ENCODE measurements around the gene FNIP2. TPM values are rescaled to one million over a fixed set of nuclear protein-coding genes. Genes with fewer than 3 reads are reported as not detected.

FNIP2 gene
- polyA plus RNA-seq, 1 experiment, result 14.8 TPM

GRCh38 chr4:158857951-158858350 lies 89.1 kb downstream of the FNIP2 start:
- Histone ChIP-seq H3K36me3 (ENCODE audit: control insufficient read depth, insufficient read depth, low read length) (peaks cover 4% of the 10 kb centered on the region), H3K4me3 (ENCODE audit: low read depth, low read length) (no peak overlapping the region), H3K27me3 (ENCODE audit: control insufficient read depth, insufficient read depth, low read length) (no peaks in the 10 kb centered on the region)
- CTCF ChIA-PET, result interaction anchor here (0.6 to 3.8 kb wide), 11 partner anchors 11 to 602 kb away, joined by 3 to 30 read pairs (median 4); no protein-coding TSS in a partner anchor
- TF ChIP-seq, protein P1, sequence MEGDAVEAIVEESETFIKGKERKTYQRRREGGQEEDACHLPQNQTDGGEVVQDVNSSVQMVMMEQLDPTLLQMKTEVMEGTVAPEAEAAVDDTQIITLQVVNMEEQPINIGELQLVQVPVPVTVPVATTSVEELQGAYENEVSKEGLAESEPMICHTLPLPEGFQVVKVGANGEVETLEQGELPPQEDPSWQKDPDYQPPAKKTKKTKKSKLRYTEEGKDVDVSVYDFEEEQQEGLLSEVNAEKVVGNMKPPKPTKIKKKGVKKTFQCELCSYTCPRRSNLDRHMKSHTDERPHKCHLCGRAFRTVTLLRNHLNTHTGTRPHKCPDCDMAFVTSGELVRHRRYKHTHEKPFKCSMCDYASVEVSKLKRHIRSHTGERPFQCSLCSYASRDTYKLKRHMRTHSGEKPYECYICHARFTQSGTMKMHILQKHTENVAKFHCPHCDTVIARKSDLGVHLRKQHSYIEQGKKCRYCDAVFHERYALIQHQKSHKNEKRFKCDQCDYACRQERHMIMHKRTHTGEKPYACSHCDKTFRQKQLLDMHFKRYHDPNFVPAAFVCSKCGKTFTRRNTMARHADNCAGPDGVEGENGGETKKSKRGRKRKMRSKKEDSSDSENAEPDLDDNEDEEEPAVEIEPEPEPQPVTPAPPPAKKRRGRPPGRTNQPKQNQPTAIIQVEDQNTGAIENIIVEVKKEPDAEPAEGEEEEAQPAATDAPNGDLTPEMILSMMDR (IDR thresholded peaks at IDR 0.05; ENCODE audit: insufficient read depth, low read depth, low read length), result no peak
- POLR2A ChIA-PET, result interaction anchor here (0.5 kb wide), 1 partner anchor 168 kb away, joined by 4 read pairs; no protein-coding TSS in a partner anchor
- no peak for DNase-seq (ENCODE audit: low read depth)

DNA sequence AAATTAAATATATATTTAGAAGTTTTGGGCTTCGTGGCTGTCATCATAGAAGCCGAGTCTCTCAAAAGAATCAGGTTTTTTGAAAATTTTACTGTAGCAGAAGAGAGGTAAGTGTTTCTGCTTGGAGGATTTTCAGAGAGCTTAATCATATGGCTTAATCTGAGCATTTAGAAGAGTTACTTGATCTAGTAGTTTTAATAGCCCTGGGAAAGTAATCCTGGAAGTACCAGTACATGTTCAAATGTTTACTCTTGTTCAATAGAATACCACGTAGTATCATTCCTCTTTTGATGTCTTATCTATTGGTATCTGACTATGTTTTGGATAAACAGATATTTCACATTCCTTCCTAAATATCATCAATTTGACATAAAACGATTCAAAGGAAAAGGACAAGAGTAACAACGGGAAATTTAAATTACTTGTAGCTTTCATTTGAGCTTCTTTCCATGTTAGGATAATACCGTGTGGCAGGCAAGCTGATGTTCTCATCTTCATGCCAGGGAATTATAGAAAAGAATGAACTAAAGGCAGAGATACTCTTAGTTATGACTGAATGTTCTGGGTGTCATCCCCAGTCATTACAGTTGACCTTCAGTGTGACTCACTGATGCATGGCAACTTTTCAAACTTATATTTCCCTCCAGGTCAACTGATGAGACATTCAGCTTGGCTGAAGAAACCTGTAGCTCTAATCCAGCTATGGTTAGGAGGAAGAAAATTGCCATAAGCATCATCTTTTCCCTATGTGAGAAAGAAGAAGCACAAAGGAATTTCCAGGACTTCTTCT lies 89.8 kb downstream of the FNIP2 start:
- H3K36me3 ChIP-seq (ENCODE audit: control insufficient read depth, insufficient read depth, low read length), result peaks cover 4% of the 10 kb centered on the region
- no peak overlapping the region for H3K4me3 ChIP-seq (ENCODE audit: low read depth, low read length)
- CTCF ChIA-PET, result interaction anchor here (0.8 to 3.0 kb wide), 9 partner anchors 11 to 601 kb away, joined by 3 to 15 read pairs (median 4); no protein-coding TSS in a partner anchor
- no peaks in the 10 kb centered on the region for H3K27me3 ChIP-seq (ENCODE audit: control insufficient read depth, insufficient read depth, low read length)
- DNase-seq (ENCODE audit: low read depth), result no peak
- TF ChIP-seq, protein P1 (IDR thresholded peaks at IDR 0.05; ENCODE audit: insufficient read depth, low read depth, low read length), result no peak
- POLR2A ChIA-PET, result no interaction called here

- no peak for DNase-seq (ENCODE audit: low read depth)
- POLR2A ChIA-PET, result no interaction called here
These were observed 90.8 kb downstream of the FNIP2 start for GRCh38 chr4:158859661-158860060.

DNA sequence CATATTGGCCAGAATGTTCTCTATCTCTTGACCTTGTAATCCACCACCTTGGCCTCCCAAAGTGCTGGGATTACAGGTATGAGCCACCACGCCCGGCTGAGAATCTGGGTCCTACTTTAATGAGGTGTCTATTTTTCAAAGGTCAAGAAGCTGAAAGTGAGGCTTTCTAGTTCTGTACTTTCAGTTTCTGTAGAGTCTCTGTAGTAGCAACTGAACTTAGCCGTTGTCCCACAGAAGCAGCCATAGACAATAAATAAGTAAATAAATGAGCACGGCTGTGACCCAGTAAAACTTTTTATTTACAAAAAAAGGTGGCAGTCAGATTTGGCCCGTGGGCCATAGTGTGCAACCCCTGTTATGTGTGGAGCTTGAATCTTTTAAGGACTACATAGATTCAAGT lies 92.0 kb downstream of the FNIP2 start:
- POLR2A ChIA-PET, result no interaction called here
- TF ChIP-seq, protein P1 (IDR thresholded peaks at IDR 0.05; ENCODE audit: insufficient read depth, low read depth, low read length), result no peak
- no peak overlapping the region for H3K4me3 ChIP-seq (ENCODE audit: low read depth, low read length)
- CTCF ChIA-PET, result interaction anchor here (0.8 to 1.4 kb wide), 2 partner anchors 14 to 342 kb away, joined by 3 to 8 read pairs; no protein-coding TSS in a partner anchor
- no peak for DNase-seq (ENCODE audit: low read depth)
- H3K27me3 ChIP-seq (ENCODE audit: control insufficient read depth, insufficient read depth, low read length), result no peaks in the 10 kb centered on the region
- peaks cover 4% of the 10 kb centered on the region for H3K36me3 ChIP-seq (ENCODE audit: control insufficient read depth, insufficient read depth, low read length)

More at GRCh38 chr4:158859661-158860060, 90.8 kb downstream of the FNIP2 start:
- Histone ChIP-seq H3K36me3 (ENCODE audit: control insufficient read depth, insufficient read depth, low read length) (peaks cover 4% of the 10 kb centered on the region), H3K4me3 (ENCODE audit: low read depth, low read length) (no peak overlapping the region), H3K27me3 (ENCODE audit: control insufficient read depth, insufficient read depth, low read length) (no peaks in the 10 kb centered on the region)
- TF ChIP-seq, protein P1 (IDR thresholded peaks at IDR 0.05; ENCODE audit: insufficient read depth, low read depth, low read length), result no peak
- CTCF ChIA-PET, result interaction anchor here (0.6 to 1.6 kb wide), 2 partner anchors 327 to 343 kb away, joined by 3 to 10 read pairs; no protein-coding TSS in a partner anchor

DNA sequence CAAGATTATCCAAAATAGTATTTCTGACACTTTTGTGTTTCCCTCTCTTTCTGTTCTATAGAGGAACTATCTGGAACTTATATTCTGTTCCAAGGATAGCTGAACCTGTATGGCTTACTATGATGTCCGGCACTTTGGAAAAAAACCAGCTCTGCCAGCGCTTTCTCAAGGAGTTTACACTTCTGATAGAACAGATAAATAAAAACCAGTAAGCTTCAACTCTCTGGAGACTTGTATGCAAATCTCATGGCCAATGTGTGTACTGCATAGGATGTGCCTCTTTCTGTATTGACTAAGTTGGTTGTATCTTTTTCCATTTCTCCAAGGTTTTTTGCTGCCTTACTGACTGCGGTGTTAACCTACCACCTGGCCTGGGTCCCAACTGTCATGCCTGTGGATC lies 92.5 kb downstream of the FNIP2 start:
- Histone ChIP-seq H3K4me3 (ENCODE audit: low read depth, low read length) (no peak overlapping the region), H3K36me3 (ENCODE audit: control insufficient read depth, insufficient read depth, low read length) (peaks cover 4% of the 10 kb centered on the region), H3K27me3 (ENCODE audit: control insufficient read depth, insufficient read depth, low read length) (no peaks in the 10 kb centered on the region)
- no peak for DNase-seq (ENCODE audit: low read depth)
- ChIA-PET CTCF (interaction anchor here (0.8 to 1.4 kb wide), 2 partner anchors 13 to 341 kb away, joined by 3 to 8 read pairs; no protein-coding TSS in a partner anchor), POLR2A (no interaction called here)
- TF ChIP-seq, protein P1 (IDR thresholded peaks at IDR 0.05; ENCODE audit: insufficient read depth, low read depth, low read length), result no peak
